AG04450 (cell line): Measurements from ENCODE around the gene CCSAP. TPM values are rescaled to one million over a fixed set of nuclear protein-coding genes. Genes with fewer than 3 reads are reported as not detected.

Experiments
- CTCF ChIA-PET: fragments of 300-600, 350-600 bp; formaldehyde crosslinking; extraction: SDS; loops from one replicate; lab custom pipeline; 2022; ENCODE audit warnings: antibody characterized with exemption, inconsistent platforms; lab: Charles Lee
- POLR2A ChIA-PET: fragments of 350-600 bp; formaldehyde crosslinking; extraction: SDS; loops from one replicate; lab custom pipeline; 2021; ENCODE audit warnings: antibody characterized with exemption, inconsistent platforms; lab: Yijun Ruan, JAX
- DNase-seq: peaks from one replicate; pipeline ENCODE4 v3.0.0-alpha.2; 2011; ENCODE audit warnings: low read depth, low spot score
- H3K27ac ChIP-seq: one replicate; pipeline ENCODE4 v1.5.1; 2012; ENCODE audit warnings: low read depth, low read length, control low read depth
- H3K27me3 ChIP-seq: one replicate; pipeline ENCODE4 v1.6.0; 2012; ENCODE audit warnings: low read length; ENCODE audit not compliant: control insufficient read depth, insufficient read depth
- H3K4me3 ChIP-seq: 2 replicates; pipeline ENCODE4 v1.5.1; 2011; ENCODE audit warnings: mild to moderate bottlenecking, low read depth, low read length, control low read depth
- H3K9me3 ChIP-seq: 2 replicates; pipeline ENCODE4 v1.5.1; 2012; ENCODE audit warnings: low read length; ENCODE audit not compliant: control insufficient read depth, insufficient read depth
- CTCF ChIP-seq: IDR thresholded peaks from 2 replicates; pipeline ENCODE4 v1.5.1; 2011; ENCODE audit warnings: low read depth, low read length, control low read depth, inconsistent platforms
- polyA plus RNA-seq: library from polyadenylated mRNA; depleted of rRNA; stranded (reverse); fragments of >200 nt; gene quantifications from 2 replicates; pipeline ENCODE4 v1.2.3, GENCODE V29; 2011

Gene CCSAP
- polyA plus RNA-seq, 1 experiment: 4.3 TPM

GRCh38 chr1:229310833-229311232 is 32.0 kb downstream of the CCSAP start:
- H3K4me3 ChIP-seq: no peak overlapping the region
- TF ChIP-seq CTCF: no peak
- DNase-seq: no peak
- H3K27ac ChIP-seq: no peak overlapping the region
- ChIA-PET POLR2A (no interaction called here), CTCF (no interaction called here)
- H3K9me3 ChIP-seq: no peaks in the 10 kb centered on the region
- H3K27me3 ChIP-seq: no peaks in the 10 kb centered on the region

- ChIA-PET CTCF (no interaction called here), POLR2A (no interaction called here)
- Histone ChIP-seq H3K4me3 (no peak overlapping the region), H3K27me3 (no peaks in the 10 kb centered on the region), H3K9me3 (no peaks in the 10 kb centered on the region), H3K27ac (no peak overlapping the region)
- no peak for DNase-seq
- no peak for TF ChIP-seq CTCF
These were observed 33.2 kb downstream of the CCSAP start for GRCh38 chr1:229309684-229310083.

- H3K27ac ChIP-seq: no peak overlapping the region
- H3K4me3 ChIP-seq: no peak overlapping the region
- no peaks in the 10 kb centered on the region for H3K9me3 ChIP-seq
- CTCF ChIA-PET: no interaction called here
- no peak for TF ChIP-seq CTCF
- H3K27me3 ChIP-seq: no peaks in the 10 kb centered on the region
- POLR2A ChIA-PET: no interaction called here
- DNase-seq: no peak
These were observed 33.8 kb downstream of the CCSAP start for GRCh38 chr1:229309074-229309473.

GRCh38 chr1:229305392-229305791 is 37.5 kb downstream of the CCSAP start:
- POLR2A ChIA-PET: no interaction called here
- no peak for DNase-seq
- H3K4me3 ChIP-seq: no peak overlapping the region
- CTCF ChIA-PET: interaction anchor here (1.2 kb wide), 1 partner anchor 9 kb away, joined by 3 read pairs; no protein-coding TSS in a partner anchor
- no peak overlapping the region for H3K27ac ChIP-seq
- H3K27me3 ChIP-seq: no peaks in the 10 kb centered on the region
- no peaks in the 10 kb centered on the region for H3K9me3 ChIP-seq
- TF ChIP-seq CTCF: no peak

- ChIA-PET CTCF (no interaction called here), POLR2A (no interaction called here)
- Histone ChIP-seq H3K27ac (no peak overlapping the region), H3K27me3 (no peaks in the 10 kb centered on the region), H3K9me3 (no peaks in the 10 kb centered on the region), H3K4me3 (no peak overlapping the region)
- no peak for TF ChIP-seq CTCF
- no peak for DNase-seq
These were observed 39.0 kb downstream of the CCSAP start for GRCh38 chr1:229303855-229304254.
